Keratinocyte (primary cell): ENCODE measurements around the gene MFN2. TPM values are rescaled to one million over a fixed set of nuclear protein-coding genes. Genes with fewer than 3 reads are reported as not detected.

Source experiments
- DNase-seq: peaks from one replicate; pipeline ENCODE4 v3.0.0-alpha.2; 2011; ENCODE audit warnings: low read depth, missing footprints, low spot score
- FAIRE-seq: peaks from 2 replicates; lab custom pipeline; 2011; peaks lifted over from hg19 to GRCh38; lab: Jason Lieb, UNC
- H2AFZ ChIP-seq: 2 replicates; pipeline ENCODE4 v1.6.0; 2012; ENCODE audit warnings: low read length, control low read depth, inconsistent platforms; ENCODE audit not compliant: control insufficient read depth
- H3K27ac ChIP-seq: 2 replicates; pipeline ENCODE4 v1.5.1; 2011; ENCODE audit warnings: low read length; ENCODE audit not compliant: control insufficient read depth, insufficient read depth
- H3K27me3 ChIP-seq: 3 replicates; pipeline ENCODE4 v1.6.0; 2011; ENCODE audit warnings: low read length; ENCODE audit not compliant: control insufficient read depth, insufficient read depth; ENCODE audit errors: extremely low read depth
- H3K36me3 ChIP-seq, 2 experiments: 2 replicates in 1 of 2; 3 replicates in 1 of 2; pipeline ENCODE4 v1.5.1; 2011; ENCODE audit warnings: low read length in 2 of 2, mild to moderate bottlenecking in 1 of 2; ENCODE audit not compliant: control insufficient read depth in 2 of 2, insufficient read depth in 2 of 2; ENCODE audit errors: extremely low read depth in 1 of 2
- H3K4me1 ChIP-seq: 3 replicates; pipeline ENCODE4 v1.5.1; 2011; ENCODE audit warnings: low read length; ENCODE audit not compliant: control insufficient read depth, insufficient read depth; ENCODE audit errors: extremely low read depth
- H3K4me2 ChIP-seq: 3 replicates; pipeline ENCODE4 v1.6.0; 2011; ENCODE audit warnings: low read depth, low read length; ENCODE audit not compliant: control insufficient read depth, insufficient read depth; ENCODE audit errors: extremely low read depth
- H3K4me3 ChIP-seq, 3 experiments: fragments of 200-600 bp in 1 of 3; sonication (generic) in 1 of 3; 2 replicates in 2 of 3; 3 replicates in 1 of 3; pipeline ENCODE4 v1.5.1; 2011 to 2016; ENCODE audit warnings: low read length in 3 of 3, mild to moderate bottlenecking in 3 of 3, control low read depth in 2 of 3, inconsistent platforms in 1 of 3, low read depth in 1 of 3, mixed read lengths in 1 of 3, mixed run types in 1 of 3, moderate library complexity in 1 of 3; ENCODE audit not compliant: control insufficient read depth in 2 of 3, insufficient read depth in 2 of 3; ENCODE audit errors: extremely low read depth in 1 of 3
- H3K79me2 ChIP-seq: 2 replicates; pipeline ENCODE4 v1.6.0; 2012; ENCODE audit warnings: low read length; ENCODE audit not compliant: control insufficient read depth, insufficient read depth
- H3K9ac ChIP-seq: 3 replicates; pipeline ENCODE4 v1.6.0; 2011; ENCODE audit warnings: low read length; ENCODE audit not compliant: control insufficient read depth, insufficient read depth; ENCODE audit errors: extremely low read depth
- H3K9me1 ChIP-seq: 3 replicates; pipeline ENCODE4 v1.6.0; 2011; ENCODE audit warnings: low read length; ENCODE audit not compliant: control insufficient read depth, insufficient read depth; ENCODE audit errors: extremely low read depth
- H3K9me3 ChIP-seq: 2 replicates; pipeline ENCODE4 v1.5.1; 2012; ENCODE audit warnings: low read depth, low read length; ENCODE audit not compliant: control insufficient read depth
- H4K20me1 ChIP-seq: 3 replicates; pipeline ENCODE4 v1.6.0; 2011; ENCODE audit warnings: low read length; ENCODE audit not compliant: control insufficient read depth, insufficient read depth; ENCODE audit errors: extremely low read depth
- EZH2 ChIP-seq: IDR thresholded peaks from one replicate; pipeline ENCODE4 v1.6.1; 2012; ENCODE audit warnings: inconsistent platforms, mild to moderate bottlenecking, low read length, moderate library complexity
- dilution Hi-C: fragments of 300-500 bp; cut with MboI; formaldehyde crosslinking; loops from one replicate; pipeline ENCODE4 v1.7.0; 2020; ENCODE audit warnings: low sequenced_read_pairs; ENCODE audit not compliant: extremely low pct_ligation_motif_present
- polyA plus RNA-seq, 5 experiments: library from polyadenylated mRNA; depleted of rRNA in 3 of 5; stranded (reverse) in 3 of 5; stranded (forward) in 1 of 5; unstranded in 1 of 5; fragments of >200 nt; gene quantifications; 1 replicate in 1 of 5; 2 replicates in 3 of 5; 3 replicates in 1 of 5; pipeline versions ENCODE4 v1.2.1 to v1.2.3, GENCODE V29; 2011 to 2012; ENCODE audit warnings: missing spikeins in 2 of 5, low read depth in 1 of 5, low replicate concordance in 1 of 5
- TF ChIP-seq, protein P1 (sequence below), 3 experiments: IDR thresholded peaks in 1 of 3; conservative IDR thresholded peaks in 1 of 3; optimal IDR thresholded peaks in 1 of 3; 2 replicates in 2 of 3; 3 replicates in 1 of 3; pipeline versions ENCODE3 to v1.5.1; 2011; ENCODE audit warnings: low read length in 3 of 3, mild to moderate bottlenecking in 3 of 3, moderate library complexity in 2 of 3, control low read depth in 1 of 3, inconsistent platforms in 1 of 3; ENCODE audit not compliant: insufficient read depth in 2 of 3; ENCODE audit errors: extremely low read depth in 1 of 3

MFN2 gene
- polyA plus RNA-seq, 1 donor (not counting 4 experiments of a cell fraction or from before 2014, with no cell fraction given) = 102 TPM

DNA sequence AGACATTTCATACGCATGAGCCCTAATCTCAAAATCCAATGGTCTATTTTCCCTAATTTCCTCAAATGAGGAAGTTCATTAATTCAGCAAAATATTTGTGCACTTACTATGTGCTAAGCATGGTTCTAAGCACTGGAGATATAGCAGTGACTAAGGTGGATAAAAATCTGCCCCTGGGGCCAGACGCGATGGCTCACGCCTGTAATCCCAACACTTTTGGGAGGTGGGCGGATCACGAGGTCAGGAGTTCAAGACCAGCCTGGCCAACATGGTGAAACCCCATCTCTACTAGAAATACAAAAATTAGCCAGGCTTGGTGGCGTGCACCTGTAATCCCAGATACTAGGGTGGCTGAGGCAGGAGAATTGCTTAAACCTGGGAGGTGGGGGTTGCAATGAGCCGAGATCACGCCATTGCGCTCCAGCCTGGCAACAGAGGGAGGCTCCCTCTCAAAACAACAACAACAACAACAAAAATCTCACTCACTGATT, 34.8 kb downstream of the MFN2 start:
- FAIRE-seq (no peak), DNase-seq (no peak)
- Histone ChIP-seq H4K20me1 (no peaks in the 10 kb centered on the region), H3K27me3 (no peaks in the 10 kb centered on the region), H3K4me3 (no peak overlapping the region), H3K36me3 (peaks cover 19 to 32% of the 10 kb centered on the region in 2 experiments), H3K9me3 (no peaks in the 10 kb centered on the region), H2AFZ (no peak overlapping the region), H3K27ac (peak overlapping the region; percentile 89), H3K9me1 (no peaks in the 10 kb centered on the region), H3K4me2 (peak overlapping the region; percentile 42), H3K9ac (peak overlapping the region; percentile 51), H3K79me2 (peaks cover 6% of the 10 kb centered on the region), H3K4me1 (peaks cover 15% of the 10 kb centered on the region)
- dilution Hi-C loops = no loop called here
- no peak for TF ChIP-seq EZH2
- TF ChIP-seq, protein P1, sequence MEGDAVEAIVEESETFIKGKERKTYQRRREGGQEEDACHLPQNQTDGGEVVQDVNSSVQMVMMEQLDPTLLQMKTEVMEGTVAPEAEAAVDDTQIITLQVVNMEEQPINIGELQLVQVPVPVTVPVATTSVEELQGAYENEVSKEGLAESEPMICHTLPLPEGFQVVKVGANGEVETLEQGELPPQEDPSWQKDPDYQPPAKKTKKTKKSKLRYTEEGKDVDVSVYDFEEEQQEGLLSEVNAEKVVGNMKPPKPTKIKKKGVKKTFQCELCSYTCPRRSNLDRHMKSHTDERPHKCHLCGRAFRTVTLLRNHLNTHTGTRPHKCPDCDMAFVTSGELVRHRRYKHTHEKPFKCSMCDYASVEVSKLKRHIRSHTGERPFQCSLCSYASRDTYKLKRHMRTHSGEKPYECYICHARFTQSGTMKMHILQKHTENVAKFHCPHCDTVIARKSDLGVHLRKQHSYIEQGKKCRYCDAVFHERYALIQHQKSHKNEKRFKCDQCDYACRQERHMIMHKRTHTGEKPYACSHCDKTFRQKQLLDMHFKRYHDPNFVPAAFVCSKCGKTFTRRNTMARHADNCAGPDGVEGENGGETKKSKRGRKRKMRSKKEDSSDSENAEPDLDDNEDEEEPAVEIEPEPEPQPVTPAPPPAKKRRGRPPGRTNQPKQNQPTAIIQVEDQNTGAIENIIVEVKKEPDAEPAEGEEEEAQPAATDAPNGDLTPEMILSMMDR (optimal IDR thresholded peaks at IDR 0.05 in 1 of 3, IDR thresholded peaks at IDR 0.05 in 1 of 3, conservative IDR thresholded peaks at IDR 0.05 in 1 of 3; ENCODE audit: extremely low read depth in 1 of 3, insufficient read depth in 2 of 3, low read length in 3 of 3) = no peak

DNA sequence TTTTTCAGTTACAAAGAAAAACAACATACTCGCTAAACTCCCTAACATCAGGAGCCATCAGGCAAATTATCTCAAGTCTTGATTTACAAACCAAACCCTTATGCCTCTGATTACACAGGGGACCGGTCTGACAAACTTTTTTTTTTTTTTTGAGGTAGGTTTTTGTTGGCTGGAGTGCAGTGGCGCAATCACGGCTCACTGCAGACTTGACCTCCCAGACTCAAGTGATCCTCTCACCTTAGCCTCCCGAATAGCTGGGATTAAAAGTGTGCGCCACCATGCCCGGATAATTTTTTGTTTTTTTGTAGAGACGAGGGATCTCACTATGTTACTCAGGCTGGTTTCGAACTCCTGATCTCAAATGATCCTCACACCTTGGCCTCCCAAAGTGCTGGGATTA, 35.3 kb downstream of the MFN2 start:
- FAIRE-seq = peak; percentile 36
- dilution Hi-C loops = no loop called here
- TF ChIP-seq, protein P1 (optimal IDR thresholded peaks at IDR 0.05 in 1 of 3, IDR thresholded peaks at IDR 0.05 in 1 of 3, conservative IDR thresholded peaks at IDR 0.05 in 1 of 3; ENCODE audit: extremely low read depth in 1 of 3, insufficient read depth in 2 of 3, low read length in 3 of 3) = no peak
- no peak for TF ChIP-seq EZH2

More for the DNA sequence above, 35.3 kb downstream of the MFN2 start:
- no peaks in the 10 kb centered on the region for H3K27me3 ChIP-seq
- peaks cover 10% of the 10 kb centered on the region for H3K79me2 ChIP-seq
- H3K9ac ChIP-seq = no peak overlapping the region
- no peak for DNase-seq
- peaks cover 17 to 29% of the 10 kb centered on the region in 2 experiments for H3K36me3 ChIP-seq
- H4K20me1 ChIP-seq = no peaks in the 10 kb centered on the region
- H3K9me1 ChIP-seq = no peaks in the 10 kb centered on the region
- peak overlapping the region; percentile 5 for H3K27ac ChIP-seq
- no peak overlapping the region for H2AFZ ChIP-seq
- H3K4me3 ChIP-seq = no peak overlapping the region
- peaks cover 18% of the 10 kb centered on the region for H3K4me1 ChIP-seq
- H3K4me2 ChIP-seq = no peak overlapping the region
- no peaks in the 10 kb centered on the region for H3K9me3 ChIP-seq
